ENCODE measurements around the gene PSMA8. TPM values are rescaled to one million over a fixed set of nuclear protein-coding genes. Genes with fewer than 3 reads are reported as not detected.

PSMA8 gene
- total RNA-seq, 1 experiment from 2014 or later: not detected

GRCh38 chr18:26157326-26157725 lies 23.7 kb downstream of the PSMA8 start:
- Histone ChIP-seq H4K20me1 (ENCODE audit: control insufficient read depth, insufficient read depth, insufficient read length) (no peaks in the 10 kb centered on the region), H2BK20ac (ENCODE audit: low read depth, low read length, poor library complexity, severe bottlenecking) (no peak overlapping the region), H3K27me3 (ENCODE audit: insufficient read depth, low read length) (no peaks in the 10 kb centered on the region), H2AFZ (ENCODE audit: low read length) (no peak overlapping the region), H4K5ac (ENCODE audit: insufficient read length, low read depth, low read length) (no peak overlapping the region), H3K56ac (ENCODE audit: insufficient read length, low read depth, low read length) (no peak overlapping the region), H3K79me1 (ENCODE audit: insufficient read depth, low read depth, low read length, poor library complexity, severe bottlenecking) (no peaks in the 10 kb centered on the region), H3K18ac (ENCODE audit: insufficient read length, low read depth, low read length) (no peak overlapping the region), H2BK15ac (ENCODE audit: low read depth, low read length) (no peak overlapping the region), H2BK12ac (ENCODE audit: insufficient read length, low read depth, low read length) (no peak overlapping the region), H2AK5ac (ENCODE audit: insufficient read length, low read length) (no peak overlapping the region), H3K4me1 (ENCODE audit: insufficient read depth, low read length) (no peaks in the 10 kb centered on the region), H3K9ac (ENCODE audit: extremely low read depth, insufficient read length, low read length) (no peak overlapping the region), H4K8ac (replicated peaks; ENCODE audit: insufficient read length, low read depth, low read length) (no peak overlapping the region), H3K4ac (ENCODE audit: low read depth, low read length) (no peak overlapping the region), H3K23me2 (ENCODE audit: insufficient read length, low read depth, low read length, poor library complexity, severe bottlenecking) (no peaks in the 10 kb centered on the region), H2BK5ac (ENCODE audit: insufficient read length, low read length) (no peak overlapping the region), H3K9me3 (ENCODE audit: control insufficient read depth, low read depth, low read length) (no peaks in the 10 kb centered on the region), H2BK120ac (ENCODE audit: low read depth, low read length, poor library complexity, severe bottlenecking) (no peak overlapping the region), H3K79me2 (ENCODE audit: insufficient read depth, low read length) (no peaks in the 10 kb centered on the region), H3K14ac (ENCODE audit: insufficient read depth, low read length) (no peak overlapping the region), H3K27ac (ENCODE audit: insufficient read length, low read depth, low read length) (no peak overlapping the region), H3K4me2 (ENCODE audit: insufficient read depth, insufficient read length, low read length) (no peak overlapping the region), H3K23ac (ENCODE audit: insufficient read length, low read depth, low read length) (no peak overlapping the region), H3T11ph (ENCODE audit: low read length) (no peak overlapping the region), H4K91ac (ENCODE audit: insufficient read length, low read depth, low read length) (no peak overlapping the region)
- Mint-ChIP-seq H3K27me3 (ENCODE audit: low read depth) (no peaks in the 10 kb centered on the region), H3K4me1 (no peaks in the 10 kb centered on the region), H3K36me3 (ENCODE audit: insufficient read depth in 1 of 3, low read depth in 3 of 3) (no peaks in the 10 kb centered on the region), H3K9me3 (no peaks in the 10 kb centered on the region), H3K4me3 (no peak overlapping the region), H3K27ac (no peak overlapping the region)
- TF ChIP-seq CTCF (conservative IDR thresholded peaks at IDR 0.05): no peak
- DNase-seq: no peak
- WGBS (ENCODE audit: extremely low coverage, insufficient read length, low lambda C conversion rate): no CpG with 5 or more reads among the region's 3 CpGs

Data from H9 (cell line).